ENCODE data around the gene TWNK. TPM values are rescaled to one million over a fixed set of nuclear protein-coding genes. Genes with fewer than 3 reads are reported as not detected.

The TWNK gene
- total RNA-seq, 1 experiment from 2014 or later = 38.7 TPM

- Histone ChIP-seq H3K4ac (ENCODE audit: low read depth, low read length) (no peak overlapping the region), H3K23ac (ENCODE audit: insufficient read length, low read depth, low read length) (no peak overlapping the region), H4K5ac (ENCODE audit: insufficient read length, low read depth, low read length) (no peak overlapping the region), H2BK20ac (ENCODE audit: low read depth, low read length, poor library complexity, severe bottlenecking) (no peak overlapping the region), H3T11ph (ENCODE audit: low read length) (no peak overlapping the region), H3K23me2 (ENCODE audit: insufficient read length, low read depth, low read length, poor library complexity, severe bottlenecking) (peaks cover 8% of the 10 kb centered on the region), H3K4me2 (ENCODE audit: insufficient read depth, insufficient read length, low read length) (no peak overlapping the region), H3K18ac (ENCODE audit: insufficient read length, low read depth, low read length) (no peak overlapping the region), H3K14ac (ENCODE audit: insufficient read depth, low read length) (no peak overlapping the region), H3K4me1 (ENCODE audit: insufficient read depth, low read length) (no peaks in the 10 kb centered on the region; the same call in 1 of the 2 replicates), H2BK120ac (ENCODE audit: low read depth, low read length, poor library complexity, severe bottlenecking) (no peak overlapping the region), H3K9ac (ENCODE audit: extremely low read depth, insufficient read length, low read length) (no peak overlapping the region), H2BK5ac (ENCODE audit: insufficient read length, low read length) (no peak overlapping the region), H4K91ac (ENCODE audit: insufficient read length, low read depth, low read length) (no peak overlapping the region), H2AFZ (ENCODE audit: low read length) (no peak overlapping the region), H3K79me1 (ENCODE audit: insufficient read depth, low read depth, low read length, poor library complexity, severe bottlenecking) (peaks cover 7% of the 10 kb centered on the region), H4K8ac (replicated peaks; ENCODE audit: insufficient read length, low read depth, low read length) (no peak overlapping the region), H2BK12ac (ENCODE audit: insufficient read length, low read depth, low read length) (no peak overlapping the region), H2AK5ac (ENCODE audit: insufficient read length, low read length) (no peak overlapping the region), H3K9me3 (ENCODE audit: control insufficient read depth, low read depth, low read length) (no peaks in the 10 kb centered on the region), H3K79me2 (ENCODE audit: insufficient read depth, low read length) (peaks cover 14% of the 10 kb centered on the region; the same call in 1 of the 2 replicates), H2BK15ac (ENCODE audit: low read depth, low read length) (no peak overlapping the region), H3K27me3 (ENCODE audit: insufficient read depth, low read length) (no peaks in the 10 kb centered on the region), H4K20me1 (ENCODE audit: control insufficient read depth, insufficient read depth, insufficient read length) (no peaks in the 10 kb centered on the region), H3K27ac (ENCODE audit: insufficient read length, low read depth, low read length) (no peak overlapping the region), H3K56ac (ENCODE audit: insufficient read length, low read depth, low read length) (no peak overlapping the region)
- DNase-seq = no peak
- Mint-ChIP-seq H3K27me3 (ENCODE audit: low read depth) (no peaks in the 10 kb centered on the region), H3K9me3 (peaks cover 0 to 2% of the 10 kb centered on the region in 2 experiments; a peak in 3 of 5 replicates), H3K36me3 (ENCODE audit: insufficient read depth in 1 of 3, low read depth in 3 of 3) (peaks cover 9 to 32% (median 28%) of the 10 kb centered on the region in 3 experiments; a peak in 6 of 7 replicates), H3K27ac (peak overlapping the region; percentile 64 to 96 (median 75); a peak in 3 of 7 replicates), H3K4me1 (peaks cover 6 to 16% of the 10 kb centered on the region in 2 experiments), H3K4me3 (no peak overlapping the region)
- TF ChIP-seq CTCF (conservative IDR thresholded peaks at IDR 0.05) = no peak
- no CpG with 5 or more reads among the region's 13 CpGs for WGBS (ENCODE audit: extremely low coverage, insufficient read length, low lambda C conversion rate)
These were observed 3.3 kb upstream of the TWNK start for GRCh38 chr10:100983868-100984671.
